Stomach (tissue), 4 donors: ENCODE results near the gene PITPNC1.

ENCODE experiments used
- EP300 ChIP-seq: sonication (generic); formaldehyde crosslinking; IDR thresholded peaks from one replicate; pipeline ENCODE4 v1.6.1; 2017; ENCODE audit warnings: antibody characterized with exemption
- POLR2A ChIP-seq, 4 donors: fragments of 450-650 bp; IDR thresholded peaks; one replicate each; pipeline ENCODE4 v1.6.1; 2016; ENCODE audit warnings: antibody characterized with exemption in 4 of 4, control low read depth in 2 of 4, mild to moderate bottlenecking in 1 of 4, moderate library complexity in 1 of 4

DNA sequence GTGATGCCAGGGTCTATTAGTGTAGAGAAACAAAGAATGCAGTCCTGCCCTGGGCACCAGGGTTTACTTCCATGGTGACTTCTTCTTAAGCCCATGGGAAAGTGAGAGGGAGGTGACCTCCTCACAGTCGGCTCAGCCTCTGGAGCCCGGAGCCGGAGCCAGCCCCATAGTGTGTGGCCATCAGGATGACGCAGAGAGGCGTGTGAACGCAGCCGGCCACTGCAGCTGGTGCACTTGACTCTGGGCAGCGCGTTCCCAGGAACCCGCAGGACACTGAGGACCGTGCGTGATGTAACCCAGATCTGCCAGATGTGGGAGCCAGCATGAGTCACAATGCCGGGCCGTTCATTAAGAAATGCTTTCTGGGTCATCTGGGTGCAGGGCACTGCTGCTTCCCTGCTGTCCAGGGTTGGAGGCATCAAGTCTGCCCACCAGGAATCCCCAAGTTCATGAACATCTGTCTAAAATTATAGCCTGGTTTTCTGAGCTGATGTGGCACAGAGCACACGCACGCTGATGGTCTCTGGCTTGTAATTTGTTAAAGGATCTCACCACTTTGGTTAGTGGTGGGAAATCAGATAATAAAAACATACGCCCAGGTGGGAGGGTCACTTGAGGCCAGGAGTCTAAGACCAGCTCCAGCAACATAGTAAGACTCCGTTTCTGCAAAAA lies 114.1 kb downstream of the PITPNC1 start:
- no peak for TF ChIP-seq POLR2A (IDR thresholded peaks at IDR 0.05)
- peak; percentile 92 for TF ChIP-seq EP300
